Measurements from ENCODE around the gene SLC9C2. TPM values are rescaled to one million over a fixed set of nuclear protein-coding genes. Genes with fewer than 3 reads are reported as not detected.
"Not testable (repeated sequence)": the region's sequence is repeated elsewhere in the genome, so short reads cannot be mapped to it uniquely, and the experiment has no call there.

Gene SLC9C2, protein sequence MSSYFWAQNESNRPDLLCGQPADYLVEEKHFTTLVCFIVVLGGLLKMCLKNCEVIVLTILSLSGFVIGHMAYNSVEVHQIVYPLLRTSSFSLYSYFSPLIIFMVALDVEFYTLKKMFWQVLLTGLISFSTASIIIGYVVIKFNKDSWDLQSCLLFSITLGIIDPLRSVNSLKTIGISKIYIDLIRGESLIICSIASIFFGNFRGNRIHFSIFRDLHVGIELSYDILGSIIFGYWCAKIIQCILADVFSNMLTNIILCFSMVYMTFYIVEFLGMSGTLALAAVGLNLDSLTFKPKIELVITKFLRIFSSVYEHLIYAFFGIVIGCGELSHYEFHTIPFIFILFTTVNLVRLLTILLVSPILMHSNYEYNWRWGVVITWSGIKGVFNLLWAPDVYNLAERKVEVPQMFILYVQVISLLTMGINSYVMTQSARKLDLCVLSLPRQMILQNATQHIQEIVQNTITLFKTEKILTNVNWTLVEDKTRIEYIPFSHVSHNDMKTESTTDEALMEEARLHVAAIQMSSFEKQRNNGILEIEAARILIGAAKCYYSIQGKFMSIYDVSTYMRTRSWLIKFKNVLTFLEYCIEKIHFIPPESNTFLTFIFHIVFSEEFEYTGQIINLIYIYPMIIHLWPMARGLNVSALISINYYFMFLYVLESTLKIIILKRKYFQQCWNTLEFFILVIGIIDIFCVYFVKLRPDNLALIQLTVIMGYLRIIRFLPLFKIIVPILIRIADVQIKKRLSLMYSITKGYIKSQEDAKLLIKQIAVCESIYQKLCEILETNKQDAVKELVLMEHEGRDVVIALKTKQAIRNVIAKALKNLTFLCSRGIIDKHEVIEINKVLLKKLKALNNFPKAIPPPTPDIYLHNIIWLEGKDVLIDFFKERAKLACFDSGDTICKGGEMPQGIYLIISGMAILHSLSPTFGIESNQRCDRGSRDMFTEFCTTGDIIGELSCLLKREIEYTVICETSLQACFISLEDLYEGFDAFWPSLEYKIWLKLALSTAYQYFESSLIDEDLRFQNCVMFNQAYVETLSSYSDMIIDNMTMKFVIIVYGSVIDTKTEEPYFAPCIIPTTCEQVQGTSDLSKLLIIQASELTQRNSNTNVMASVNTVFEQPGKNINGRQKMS
- total RNA-seq, result not detected

DNA sequence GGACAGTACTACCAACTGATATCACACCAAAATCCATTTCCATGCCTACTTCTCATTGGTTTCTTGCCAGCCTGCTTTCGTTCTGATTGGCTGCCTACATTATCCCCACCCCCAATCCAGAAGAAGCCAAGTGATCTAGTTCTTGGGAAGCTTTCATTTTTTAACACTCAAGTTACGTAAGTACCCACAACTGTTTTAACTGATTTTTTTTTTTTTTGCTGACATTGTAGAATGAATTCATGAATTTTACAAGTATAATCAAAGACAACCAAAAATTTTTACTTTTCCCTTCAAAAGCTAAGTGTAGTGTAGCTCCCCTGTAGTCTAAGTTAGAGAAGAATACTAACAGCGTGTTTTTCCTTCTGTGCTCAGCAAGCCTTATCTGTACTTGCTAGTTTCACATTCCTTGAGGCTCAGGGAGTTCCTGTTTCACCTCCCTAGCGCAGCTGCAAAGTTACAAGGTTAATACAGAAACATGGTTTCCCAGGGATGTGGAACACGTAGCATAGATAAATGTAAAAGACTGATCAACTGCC, at the start of gene SLC9C2:
Gene SLC9C2, minus strand, starts transcription at position 17 of the 536 bp plus-strand sequence. CDS start 1,296 bp downstream, outside the sequence.
- peak; percentile 40 for DNase-seq (ENCODE audit: low spot score)

DNA sequence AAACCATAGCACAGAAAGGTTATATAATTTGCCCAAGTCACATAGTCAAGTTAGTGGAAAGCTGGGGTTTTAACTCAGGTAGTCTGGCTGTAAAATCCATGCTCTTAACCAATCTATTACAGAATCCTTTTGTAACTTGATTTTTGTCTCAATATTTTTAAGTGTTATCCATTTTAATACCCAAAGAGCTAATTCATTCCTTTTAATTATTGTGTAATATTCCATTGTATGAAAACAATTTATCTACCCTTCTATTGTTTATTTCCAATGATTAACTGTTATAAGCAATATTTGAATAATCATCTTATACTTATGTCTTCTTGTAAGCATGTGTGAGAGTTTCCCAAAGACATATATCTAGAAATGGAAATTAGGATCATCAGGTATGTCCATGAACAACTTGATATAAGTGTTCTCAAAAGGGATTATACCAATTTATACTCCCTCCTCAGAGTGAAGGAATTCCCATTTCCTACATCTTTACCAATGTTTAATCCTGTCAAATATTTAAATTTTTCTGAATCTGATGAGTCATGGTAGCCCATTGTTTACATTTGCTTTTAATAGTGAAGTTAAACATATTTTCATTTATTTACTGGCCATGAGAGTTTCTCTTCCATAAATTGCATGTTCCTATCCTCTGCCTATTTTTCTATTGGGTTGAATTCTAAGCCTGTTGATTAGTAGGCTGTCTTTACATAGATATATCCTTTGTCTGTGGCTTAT, 46.2 kb upstream of the SLC9C2 start:
- no peak for DNase-seq (ENCODE audit: low spot score)

DNA sequence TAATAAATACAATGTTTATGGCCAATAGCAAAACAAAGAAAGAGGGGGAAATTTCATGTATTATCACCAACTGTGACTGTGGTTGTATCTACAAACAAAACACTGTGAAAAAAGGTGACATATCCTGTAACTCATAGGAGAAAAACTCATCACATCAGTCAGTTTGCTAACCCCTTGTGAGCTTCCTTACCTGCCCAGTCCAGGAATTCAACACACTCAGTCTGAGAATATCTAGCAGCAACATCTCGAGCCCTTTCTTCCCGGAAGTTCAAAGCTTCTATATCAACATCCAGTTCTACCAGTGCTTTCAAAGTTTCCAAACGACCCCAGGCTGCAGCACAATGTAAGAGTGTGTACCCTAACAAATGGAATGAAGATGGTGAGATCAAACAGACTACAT, 43.8 kb upstream of the SLC9C2 start:
- DNase-seq (ENCODE audit: low spot score), result no peak

DNA sequence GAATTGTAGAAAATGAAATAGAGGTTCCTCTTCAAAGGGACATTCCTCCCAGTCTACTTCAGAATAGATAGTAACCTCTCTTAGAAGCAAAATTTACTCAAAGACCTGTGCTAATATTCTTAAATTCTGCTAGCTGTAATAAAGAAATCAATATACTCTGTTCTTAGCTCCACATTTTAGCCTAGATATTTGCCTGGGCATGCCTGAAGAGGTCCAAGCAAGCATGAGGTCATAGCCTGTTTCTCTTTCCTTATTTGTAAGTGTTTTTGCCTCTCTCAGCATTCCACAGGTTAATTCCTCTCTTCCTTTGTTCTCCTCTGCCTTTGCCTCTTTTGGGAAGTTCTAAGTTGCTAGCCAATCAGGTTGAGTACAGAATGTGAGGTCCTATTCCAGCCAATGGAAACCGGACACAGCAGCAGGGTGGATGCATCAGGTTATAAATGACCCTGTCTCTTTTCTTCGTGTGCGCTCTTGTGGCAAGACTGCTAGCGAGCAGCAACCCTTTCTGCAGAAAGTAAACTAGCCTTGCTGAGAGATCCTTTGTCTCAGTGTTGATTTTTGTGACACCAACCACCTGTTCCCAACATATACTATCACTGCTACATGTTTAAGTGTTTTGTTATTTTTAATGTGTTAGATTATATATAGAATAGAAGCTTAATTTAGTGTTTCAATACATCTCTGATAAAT, 39.7 kb upstream of the SLC9C2 start:
- DNase-seq (ENCODE audit: low spot score), result not testable (repeated sequence)

DNA sequence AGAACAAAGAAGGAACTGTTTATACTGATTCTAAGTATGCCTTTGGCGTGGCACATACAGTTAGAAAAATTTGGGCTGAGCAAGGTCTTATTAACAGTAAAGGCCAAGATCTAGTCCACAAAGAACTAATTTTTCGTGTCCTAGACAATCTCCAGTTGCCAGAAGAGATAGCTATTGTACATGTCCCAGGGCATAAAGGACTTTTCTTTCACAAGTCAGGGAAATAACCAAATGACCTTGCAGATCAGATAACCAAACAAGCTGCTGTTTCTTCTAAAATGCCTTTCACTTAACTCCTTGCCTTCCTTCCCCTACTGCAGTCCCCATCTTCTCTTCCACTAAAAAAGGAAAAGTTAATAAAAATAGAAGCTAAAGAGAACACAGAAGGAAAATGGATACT, 36.2 kb upstream of the SLC9C2 start:
- DNase-seq (ENCODE audit: low spot score), result no peak

DNA sequence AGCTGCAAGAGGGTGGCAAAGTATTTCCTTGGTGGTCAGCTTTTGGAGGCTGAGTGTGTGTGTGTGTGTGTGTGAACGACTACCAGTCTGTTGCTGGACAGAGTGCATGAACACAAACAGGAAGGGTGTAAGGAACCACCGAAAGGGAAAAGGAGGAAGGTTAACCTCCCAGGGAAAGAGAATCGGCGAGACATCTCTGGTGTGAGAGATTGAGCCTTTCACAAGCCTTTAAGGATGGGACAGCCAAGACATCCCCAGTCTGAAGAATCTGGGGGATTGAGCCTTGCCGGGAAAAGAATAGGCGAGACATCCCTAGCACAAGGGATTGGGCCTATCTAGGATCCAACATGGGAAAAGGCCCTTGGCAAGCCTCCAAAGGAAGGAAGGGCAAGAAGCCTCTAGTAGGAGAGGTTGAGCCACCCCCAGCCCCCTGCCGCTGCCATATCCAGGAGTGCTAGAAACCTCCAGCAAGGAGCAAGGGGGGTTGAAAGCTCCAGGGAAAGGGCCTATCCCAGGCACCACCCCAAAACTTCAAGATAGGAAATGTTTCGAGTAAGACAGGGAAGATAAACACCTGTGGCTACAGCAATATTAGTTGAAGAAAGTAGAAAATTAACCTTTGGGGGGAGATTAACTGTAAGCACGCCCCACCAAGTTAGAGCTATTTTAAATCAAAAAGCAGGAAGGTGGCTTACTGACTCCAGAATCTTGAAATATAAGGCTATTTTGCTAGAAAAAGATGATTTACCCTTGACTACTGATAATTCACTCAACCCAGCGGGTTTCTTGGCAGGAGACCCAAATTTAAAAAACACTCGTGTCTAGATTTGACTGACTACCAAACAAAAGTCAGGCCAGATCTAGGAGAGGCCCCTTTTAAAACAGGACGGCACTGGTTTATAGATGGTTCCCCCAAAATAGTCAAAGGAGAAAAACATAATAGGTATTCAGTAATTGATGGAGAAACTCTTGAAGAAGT, 35.5 kb upstream of the SLC9C2 start:
- no peak for DNase-seq (ENCODE audit: low spot score)

DNA sequence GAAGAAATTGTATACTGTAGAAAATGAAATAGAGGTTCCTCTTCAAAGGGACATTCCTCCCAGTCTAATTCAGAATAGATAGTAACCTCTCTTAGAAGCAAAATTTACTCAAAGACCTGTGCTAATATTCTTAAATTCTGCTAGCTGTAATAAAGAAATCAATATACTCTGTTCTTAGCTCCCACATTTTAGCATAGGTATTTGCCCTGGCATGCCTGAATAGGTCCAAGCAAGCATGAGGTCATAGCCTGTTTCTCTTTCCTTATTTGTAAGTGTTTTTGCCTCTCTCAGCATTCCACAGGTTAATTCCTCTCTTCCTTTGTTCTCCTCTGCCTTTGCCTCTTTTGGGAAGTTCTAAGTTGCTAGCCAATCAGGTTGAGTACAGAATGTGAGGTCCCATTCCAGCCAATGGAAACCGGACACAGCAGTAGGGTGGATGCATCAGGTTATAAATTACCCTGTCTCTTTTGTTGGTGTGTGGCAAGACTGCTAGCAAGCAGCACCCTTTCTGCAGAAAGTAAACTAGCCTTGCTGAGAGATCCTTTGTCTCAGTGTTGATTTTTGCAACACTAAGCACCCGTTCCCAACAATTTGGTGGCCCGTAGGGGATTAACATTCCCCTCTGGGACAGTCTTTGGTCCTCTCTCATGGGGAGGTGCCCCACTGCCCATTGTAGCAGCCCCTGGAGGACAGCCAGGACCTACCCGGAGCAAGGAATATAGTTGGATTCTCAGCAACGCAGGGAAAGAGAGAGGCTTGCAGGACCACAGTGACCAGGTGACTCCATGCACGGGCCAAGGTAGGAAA, 34.6 kb upstream of the SLC9C2 start:
- not testable (repeated sequence) for DNase-seq (ENCODE audit: low spot score)

DNA sequence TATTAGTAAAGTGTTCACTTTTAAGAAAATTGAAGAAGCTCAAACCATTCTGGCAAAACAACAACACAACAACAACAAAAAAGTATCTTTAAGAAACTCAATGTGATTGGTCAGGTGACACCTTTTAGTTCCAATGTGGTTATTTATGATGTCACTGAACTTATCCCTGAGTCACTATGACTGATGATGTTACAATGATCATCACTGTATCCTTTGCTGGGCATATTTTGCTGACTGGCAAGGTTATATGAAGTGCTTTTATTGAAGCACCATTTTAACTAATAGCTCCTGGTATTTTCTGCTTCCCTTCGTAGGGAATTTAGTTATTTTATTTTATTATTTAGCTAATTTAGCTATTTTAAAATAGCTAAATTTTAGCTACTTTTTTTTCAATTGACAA, 32.2 kb upstream of the SLC9C2 start, which contains the start of gene TEX50:
Gene TEX50, plus strand, starts transcription at position 223 of the 400 bp plus-strand sequence. CDS start 184 bp downstream, outside the sequence.
- no peak for DNase-seq (ENCODE audit: low spot score)

DNA sequence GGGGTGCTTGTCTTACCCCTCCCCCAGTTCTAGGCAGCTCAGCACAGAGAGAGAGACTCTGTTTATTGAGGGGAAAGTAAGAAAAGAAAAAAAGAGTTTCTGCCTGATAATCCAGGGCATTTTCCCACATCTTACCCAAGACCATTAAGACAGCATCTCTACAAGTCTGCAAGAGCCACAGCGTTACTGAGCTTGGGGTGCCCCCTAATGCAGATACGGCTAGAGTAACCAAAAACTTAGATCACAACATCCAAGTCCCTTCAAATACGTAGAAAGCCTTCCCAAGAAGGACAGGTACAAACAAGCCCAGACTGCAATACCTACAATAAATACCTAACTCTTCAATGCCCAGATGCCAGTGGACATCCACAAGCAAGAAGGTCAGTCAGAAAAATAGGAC, 26.0 kb upstream of the SLC9C2 start:
- no peak for DNase-seq (ENCODE audit: low spot score)

DNA sequence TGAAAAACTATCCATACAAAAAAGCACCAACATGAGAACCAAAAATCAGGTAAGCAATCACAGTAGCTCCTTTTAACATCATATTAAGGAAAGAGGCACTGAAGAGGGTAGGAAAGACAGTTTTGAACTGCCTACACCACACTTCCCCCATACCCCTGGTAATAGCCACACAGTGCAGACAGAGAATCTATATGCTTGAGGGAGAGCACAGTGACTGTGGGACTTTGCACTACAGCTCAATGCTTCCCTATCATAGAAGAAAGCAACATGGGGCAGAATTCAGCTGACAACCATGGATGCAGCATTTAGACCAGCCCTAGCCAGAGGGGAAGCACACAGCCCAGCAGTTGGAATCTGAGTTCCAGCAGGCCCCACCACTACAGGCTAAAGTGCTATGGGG, 24.4 kb upstream of the SLC9C2 start:
- DNase-seq (ENCODE audit: low spot score), result no peak

DNA sequence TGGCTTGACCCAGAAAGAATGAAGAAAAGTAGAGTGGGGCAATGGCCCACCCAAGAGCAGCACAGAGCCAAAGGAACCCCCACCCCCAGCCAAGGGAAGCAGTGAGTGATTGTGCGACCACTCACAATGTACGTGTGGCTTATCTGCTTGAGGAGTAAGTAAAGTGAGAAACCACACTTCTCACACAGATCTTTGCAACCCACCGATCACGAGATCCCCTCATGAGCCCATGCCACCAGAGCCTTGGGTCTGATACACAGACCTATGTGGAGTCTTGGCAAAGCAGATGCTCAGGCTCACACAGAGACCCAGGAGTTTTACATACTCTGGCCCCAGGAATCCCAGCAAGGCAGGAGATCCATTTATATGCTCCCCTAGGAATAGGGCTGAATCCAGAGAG, 14.0 kb upstream of the SLC9C2 start:
- DNase-seq (ENCODE audit: low spot score), result no peak

DNA sequence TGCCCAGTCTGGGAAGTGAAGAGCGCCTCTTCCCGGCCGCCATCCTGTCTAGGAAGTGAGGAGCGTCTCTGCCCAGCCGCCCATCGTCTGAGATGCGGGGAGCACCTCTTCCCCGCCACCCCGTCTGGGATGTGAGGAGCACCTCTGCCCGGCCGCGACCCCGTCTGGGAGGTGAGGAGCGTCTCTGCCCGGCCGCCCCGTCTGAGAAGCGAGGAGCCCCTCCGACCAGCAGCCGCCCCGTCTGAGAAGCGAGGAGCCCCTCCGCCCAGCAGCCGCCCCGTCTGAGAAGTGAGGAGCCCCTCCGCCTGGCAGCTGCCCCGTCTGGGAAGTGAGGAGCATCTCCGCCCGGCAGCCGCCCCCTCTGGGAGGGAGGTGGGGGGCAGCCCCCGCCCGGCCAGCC, 10.2 kb upstream of the SLC9C2 start:
- not testable (repeated sequence) for DNase-seq (ENCODE audit: low spot score)

DNA sequence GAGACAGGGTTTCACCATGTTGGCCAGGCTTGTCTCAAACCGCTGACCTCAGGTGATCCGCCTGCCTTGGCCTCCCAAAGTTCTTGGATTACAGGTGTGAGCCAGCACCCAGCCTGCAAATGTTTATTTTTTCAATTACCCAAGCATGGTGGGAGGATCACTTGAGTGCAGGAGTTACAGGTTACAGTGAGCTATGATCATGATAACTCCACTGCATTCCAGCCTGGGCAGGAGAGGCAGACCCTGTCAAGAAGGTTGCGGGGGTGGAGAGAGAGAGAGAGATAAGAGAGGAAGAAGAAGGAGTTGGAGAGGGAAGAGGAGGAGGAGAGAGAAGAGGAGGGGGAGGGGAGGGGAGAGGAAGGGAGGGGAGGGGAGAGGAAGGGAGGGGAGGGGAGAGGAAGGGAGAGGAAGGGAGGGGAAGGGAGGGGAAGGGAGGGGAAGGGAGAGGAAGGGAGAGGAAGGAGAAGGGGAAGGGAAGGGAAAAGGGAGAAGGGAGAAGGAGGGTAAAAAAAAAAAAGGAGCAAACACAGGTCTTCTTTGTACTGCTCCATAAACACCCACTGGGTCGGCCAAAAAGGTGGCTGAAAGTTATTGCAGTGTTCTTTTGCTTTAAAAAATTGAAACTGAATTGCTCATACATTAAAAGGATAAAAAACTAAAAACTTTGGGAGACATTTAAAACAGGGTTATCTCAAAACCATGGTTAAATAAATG, 5.8 kb upstream of the SLC9C2 start:
- DNase-seq (ENCODE audit: low spot score), result no peak

DNA sequence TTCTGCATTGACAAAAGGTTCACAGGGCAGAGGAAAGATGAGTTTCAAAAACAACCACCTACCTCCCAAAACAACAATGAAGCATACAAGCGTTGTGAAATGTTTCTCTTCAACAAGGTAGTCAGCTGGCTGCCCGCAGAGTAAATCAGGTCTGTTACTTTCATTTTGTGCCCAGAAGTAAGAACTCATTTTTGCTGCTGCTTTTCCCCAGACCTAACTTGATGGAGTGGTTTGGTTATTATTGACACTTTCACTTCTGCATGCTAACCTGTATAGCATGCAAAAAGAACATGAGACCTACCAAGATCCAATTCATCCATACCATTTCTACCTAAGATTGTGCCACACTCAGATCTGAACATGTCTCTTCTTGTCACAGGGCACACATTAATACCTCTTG, 1.3 kb downstream of the SLC9C2 start:
- no peak for DNase-seq (ENCODE audit: low spot score)

DNA sequence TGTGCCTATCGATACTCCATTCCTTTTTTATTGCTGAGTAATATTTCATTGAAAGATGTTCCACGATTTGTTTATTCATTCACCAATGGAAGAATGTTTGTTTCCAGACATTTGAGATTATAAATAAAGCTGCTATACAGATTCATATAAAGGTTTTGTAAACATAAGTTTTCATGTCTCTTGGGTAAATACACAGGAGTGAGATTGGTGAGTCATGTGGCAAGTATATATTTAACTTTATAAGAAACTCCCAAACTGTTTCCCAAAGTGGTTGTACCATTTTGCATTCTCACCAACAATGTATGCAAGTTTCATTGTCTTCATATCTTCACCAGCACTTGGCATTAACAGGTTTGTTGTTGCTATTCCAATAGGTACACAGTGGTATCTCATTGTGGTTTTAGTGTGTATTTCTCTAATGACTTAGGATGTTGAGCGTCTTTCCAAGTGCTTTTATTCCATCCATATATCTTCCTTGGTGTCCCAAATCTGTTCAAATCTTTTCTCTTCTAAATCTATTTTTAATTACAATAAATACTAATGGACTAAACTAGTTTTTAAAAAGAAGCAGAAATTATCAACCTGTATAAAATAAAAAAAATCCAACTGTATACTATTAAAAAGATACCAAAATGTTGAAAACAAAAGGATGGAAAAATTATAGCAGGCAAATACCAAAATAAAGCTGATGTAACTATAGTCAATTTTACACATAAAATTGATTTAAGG, 6.6 kb downstream of the SLC9C2 start:
- DNase-seq (ENCODE audit: low spot score), result no peak

DNA sequence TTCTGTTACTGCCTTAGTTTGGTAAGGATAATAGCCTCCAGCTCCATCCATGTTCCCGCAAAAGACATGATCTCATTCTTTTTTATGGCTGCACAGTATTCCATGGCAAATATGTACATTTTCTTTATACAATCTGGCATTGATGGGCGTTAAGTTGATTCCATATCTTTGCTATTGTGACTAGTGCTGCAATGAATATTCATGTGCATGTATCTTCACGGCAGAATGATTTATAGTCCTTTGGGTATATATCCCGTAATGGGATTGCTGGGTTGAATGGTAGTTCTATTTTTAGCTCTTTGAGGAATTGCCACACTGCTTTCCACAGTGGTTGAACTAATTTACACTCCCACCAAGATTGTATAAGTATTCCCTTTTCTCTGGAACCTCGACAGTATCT, 11.7 kb downstream of the SLC9C2 start:
- not testable (repeated sequence) for DNase-seq (ENCODE audit: low spot score)

DNA sequence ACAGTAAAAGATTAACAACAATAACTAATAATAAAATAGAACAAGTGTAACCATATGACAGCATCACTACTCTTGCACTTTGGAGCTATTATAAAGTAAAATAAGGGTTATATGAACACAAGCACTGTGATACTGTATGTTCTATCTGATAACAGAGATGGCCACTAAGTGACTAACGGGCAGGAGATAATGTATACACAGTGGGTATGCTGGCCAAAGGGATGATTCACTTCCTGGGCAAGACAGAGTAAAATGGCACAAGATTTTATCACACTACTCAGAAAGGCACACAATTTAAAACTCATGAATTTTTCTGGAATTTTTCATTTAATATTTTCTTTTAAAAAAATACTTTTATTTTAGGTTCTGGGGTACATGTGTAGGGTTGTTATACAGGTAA, 12.3 kb downstream of the SLC9C2 start:
- no peak for DNase-seq (ENCODE audit: low spot score)

Data from mucosa of gallbladder (tissue), 1 donor.